Peyer's patch (tissue), 4 donors: Measurements from ENCODE around the gene CCDC6.
"Not testable (repeated sequence)": the region's sequence is repeated elsewhere in the genome, so short reads cannot be mapped to it uniquely, and the experiment has no call there.

ENCODE experiments used
- POLR2A ChIP-seq, 2 donors: fragments of 450-650 bp; IDR thresholded peaks; one replicate each; pipeline ENCODE4 v1.5.1; 2017; ENCODE audit warnings: antibody characterized with exemption in 2 of 2, mild to moderate bottlenecking in 2 of 2, moderate library complexity in 2 of 2
- TF ChIP-seq, protein P1 (sequence below), 6 experiments: fragments of 450-650 bp in 4 of 6; fragments of 200-600 bp in 2 of 6; sonication (generic) in 1 of 6; IDR thresholded peaks; one replicate each; pipeline ENCODE4 v1.5.1; 2017 to 2019; ENCODE audit warnings: antibody characterized with exemption in 6 of 6, mild to moderate bottlenecking in 3 of 6, moderate library complexity in 1 of 6

DNA sequence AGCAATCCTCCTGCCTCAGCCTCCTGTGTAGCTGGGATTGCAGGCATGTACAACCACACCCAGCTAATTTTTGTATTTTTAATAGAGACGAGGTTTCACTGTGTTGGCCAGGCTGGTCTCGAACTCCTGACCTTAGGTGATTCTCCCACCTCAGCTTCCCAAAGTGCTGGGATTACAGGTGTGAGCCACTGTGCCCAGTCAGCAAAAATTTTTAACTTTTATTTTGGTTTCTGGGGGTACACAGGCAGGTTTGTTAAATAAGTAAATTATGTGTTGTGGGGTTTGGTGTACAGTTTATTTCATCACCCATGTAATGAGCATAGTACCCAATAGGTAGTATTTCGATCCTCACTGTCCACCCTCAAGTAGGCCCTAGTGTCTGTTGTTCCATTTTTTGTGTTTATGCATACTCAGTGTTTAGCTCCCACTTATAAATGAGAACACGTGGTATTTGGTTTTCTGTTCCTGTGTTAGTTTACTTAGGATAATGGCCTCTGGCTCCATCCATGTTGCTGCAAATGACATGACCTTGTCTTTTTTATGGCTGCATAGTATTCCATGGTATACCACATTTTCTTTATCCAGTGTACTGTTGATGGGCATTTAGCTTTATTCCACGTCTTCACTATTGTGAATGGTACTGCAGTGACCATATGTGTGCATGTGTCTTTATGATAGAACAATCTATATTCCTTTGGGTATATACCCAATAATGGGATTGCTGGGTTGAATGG lies 24.6 kb upstream of the CCDC6 start:
- not testable (repeated sequence) for TF ChIP-seq POLR2A (IDR thresholded peaks at IDR 0.05)
- TF ChIP-seq, protein P1, sequence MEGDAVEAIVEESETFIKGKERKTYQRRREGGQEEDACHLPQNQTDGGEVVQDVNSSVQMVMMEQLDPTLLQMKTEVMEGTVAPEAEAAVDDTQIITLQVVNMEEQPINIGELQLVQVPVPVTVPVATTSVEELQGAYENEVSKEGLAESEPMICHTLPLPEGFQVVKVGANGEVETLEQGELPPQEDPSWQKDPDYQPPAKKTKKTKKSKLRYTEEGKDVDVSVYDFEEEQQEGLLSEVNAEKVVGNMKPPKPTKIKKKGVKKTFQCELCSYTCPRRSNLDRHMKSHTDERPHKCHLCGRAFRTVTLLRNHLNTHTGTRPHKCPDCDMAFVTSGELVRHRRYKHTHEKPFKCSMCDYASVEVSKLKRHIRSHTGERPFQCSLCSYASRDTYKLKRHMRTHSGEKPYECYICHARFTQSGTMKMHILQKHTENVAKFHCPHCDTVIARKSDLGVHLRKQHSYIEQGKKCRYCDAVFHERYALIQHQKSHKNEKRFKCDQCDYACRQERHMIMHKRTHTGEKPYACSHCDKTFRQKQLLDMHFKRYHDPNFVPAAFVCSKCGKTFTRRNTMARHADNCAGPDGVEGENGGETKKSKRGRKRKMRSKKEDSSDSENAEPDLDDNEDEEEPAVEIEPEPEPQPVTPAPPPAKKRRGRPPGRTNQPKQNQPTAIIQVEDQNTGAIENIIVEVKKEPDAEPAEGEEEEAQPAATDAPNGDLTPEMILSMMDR (IDR thresholded peaks at IDR 0.05), result not testable (repeated sequence)
